B cell (primary cell): ENCODE data around the gene SLAMF6.

ENCODE experiments used
- CTCF ChIP-seq: fragments of 200-600 bp; IDR thresholded peaks from one replicate; pipeline ENCODE4 v1.8.0; 2022; ENCODE audit warnings: antibody characterized with exemption, mild to moderate bottlenecking
- EZH2 ChIP-seq: IDR thresholded peaks from 2 replicates; pipeline ENCODE4 v1.6.1; 2012; ENCODE audit warnings: borderline replicate concordance, low read depth, mild to moderate bottlenecking, moderate library complexity, low read length; ENCODE audit not compliant: insufficient read depth, poor library complexity, severe bottlenecking

DNA sequence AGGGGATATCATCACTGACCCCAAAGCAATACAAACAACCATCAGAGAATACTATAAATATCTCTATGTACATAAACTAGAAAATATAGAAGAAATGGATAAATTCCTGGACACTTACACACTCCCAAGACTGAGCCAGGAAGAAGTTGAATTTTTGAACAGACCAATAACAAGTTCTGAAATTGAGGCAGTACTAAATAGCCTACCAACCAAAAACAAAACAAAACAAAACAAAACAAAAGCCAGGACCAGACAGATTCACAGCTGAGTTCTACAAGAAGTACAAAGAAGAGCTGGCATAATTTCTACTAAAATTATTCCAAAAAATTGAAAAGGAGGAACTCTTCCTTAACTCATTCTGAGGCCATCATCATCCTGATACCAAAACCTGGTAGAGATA lies 37.8 kb upstream of the SLAMF6 start:
- TF ChIP-seq CTCF, result no peak
- TF ChIP-seq EZH2, result no peak
